Cardiac muscle cell (in vitro differentiated cells and primary cell): Measurements from ENCODE around the gene OBI1. TPM values are rescaled to one million over a fixed set of nuclear protein-coding genes. Genes with fewer than 3 reads are reported as not detected.

Experiments used
- polyA plus RNA-seq: library from polyadenylated mRNA; unstranded; fragments of >200 nt; fragmentation: Nextera tagmentation; extraction: Ambion mirVana; gene quantifications from 2 replicates; pipeline ENCODE4 v1.2.1, GENCODE V29; 2016
- total RNA-seq: library from RNA; depleted of rRNA; stranded (reverse); fragments of >200 nt; gene quantifications from 2 replicates; pipeline ENCODE4 v1.2.3, GENCODE V29; 2016

Gene OBI1
- total and polyA plus RNA-seq, 2 experiments from 2014 or later: 14.1 to 17.0 TPM

Other genes starting within 250 kb of the OBI1 start
- gene POU4F1, start 55.6 kb downstream of the OBI1 start, total RNA-seq: 0.42 TPM in 1 of 2 replicates, not detected in the other
- gene POU4F1, start 55.6 kb downstream of the OBI1 start, polyA plus RNA-seq: 0.11 and 0.16 TPM in 2 replicates